B cell (primary cell): ENCODE data around the gene ATG4B. TPM values are rescaled to one million over a fixed set of nuclear protein-coding genes. Genes with fewer than 3 reads are reported as not detected.

Source experiments
- ATAC-seq: fragments of 200-7000 bp; cut with Tn5 transposase; one replicate; pipeline ENCODE4 v1.10.0; 2021; ENCODE audit warnings: low read depth, mild to moderate bottlenecking, moderate number of reproducible peaks, moderate library complexity
- CTCF ChIA-PET: fragments of 350-600 bp; sonication (Branson Sonifier 250); formaldehyde crosslinking; loops from one replicate; lab custom pipeline; 2021; ENCODE audit warnings: antibody characterized with exemption, inconsistent platforms; lab: Charles Lee
- POLR2A ChIA-PET: fragments of 350-600 bp; sonication (Branson Sonifier 250); formaldehyde crosslinking; loops from one replicate; lab custom pipeline; 2021; ENCODE audit warnings: antibody characterized with exemption; lab: Charles Lee
- DNase-seq: peaks from one replicate; pipeline ENCODE4 v3.0.0; 2013
- H2AFZ ChIP-seq: 2 replicates; pipeline ENCODE4 v1.6.1; 2012; ENCODE audit warnings: mild to moderate bottlenecking, low read depth, low read length; ENCODE audit not compliant: insufficient read depth, poor library complexity, severe bottlenecking
- H3K27ac ChIP-seq, 2 donors: 1 replicate in 1 of 2; 2 replicates in 1 of 2; pipeline ENCODE4 v1.5.1; 2012 to 2013; ENCODE audit warnings: low read length in 2 of 2, mild to moderate bottlenecking in 2 of 2, moderate library complexity in 1 of 2
- H3K27me3 ChIP-seq, 4 experiments: fragments of 200-600 bp in 1 of 4; sonication (generic) in 1 of 4; replicated peaks in 1 of 4; 1 replicate in 2 of 4; 2 replicates in 2 of 4; pipeline versions ENCODE4 v1.6.1 to v1.7.0; 2013 to 2016; ENCODE audit warnings: low read length in 3 of 4, mild to moderate bottlenecking in 2 of 4, mixed read lengths in 1 of 4, moderate library complexity in 1 of 4; ENCODE audit not compliant: insufficient read depth in 4 of 4, control insufficient read depth in 3 of 4; ENCODE audit errors: control extremely low read depth in 1 of 4
- H3K36me3 ChIP-seq, 2 experiments: replicated peaks in 1 of 2; 1 replicate in 1 of 2; 2 replicates in 1 of 2; pipeline versions ENCODE4 v1.6.1 to v1.7.1; 2013; ENCODE audit warnings: low read length in 1 of 2; ENCODE audit not compliant: insufficient read depth in 2 of 2, control insufficient read depth in 1 of 2; ENCODE audit errors: control extremely low read depth in 1 of 2, extremely low read depth in 1 of 2
- H3K4me1 ChIP-seq, 2 donors: fragments of 200-600 bp in 1 of 2; sonication (generic) in 1 of 2; 1 replicate in 1 of 2; 2 replicates in 1 of 2; pipeline versions ENCODE4 v1.5.1 to v1.6.1; 2013 to 2017; ENCODE audit warnings: low read length in 2 of 2; ENCODE audit not compliant: control insufficient read depth in 2 of 2, insufficient read depth in 2 of 2
- H3K4me2 ChIP-seq: replicated peaks from 2 replicates; pipeline ENCODE3; 2012; ENCODE audit warnings: mild to moderate bottlenecking, low read depth, low read length; ENCODE audit not compliant: poor library complexity, severe bottlenecking
- H3K4me3 ChIP-seq, 5 experiments: fragments of 200-600 bp in 1 of 5; sonication (generic) in 1 of 5; 1 replicate in 3 of 5; 2 replicates in 2 of 5; pipeline versions ENCODE4 v1.5.1 to v1.7.0; 2011 to 2016; ENCODE audit warnings: low read length in 4 of 5, mild to moderate bottlenecking in 4 of 5, low read depth in 2 of 5, control low read depth in 1 of 5, moderate library complexity in 1 of 5; ENCODE audit not compliant: insufficient read depth in 1 of 5; ENCODE audit errors: control extremely low read depth in 1 of 5, extremely low read depth in 1 of 5
- H3K79me2 ChIP-seq: fragments of 200-600 bp; sonication (generic); one replicate; pipeline ENCODE4 v1.6.0; 2016; ENCODE audit warnings: low read length; ENCODE audit not compliant: control insufficient read depth, insufficient read depth
- H3K9ac ChIP-seq: fragments of 200-600 bp; sonication (generic); 2 replicates; pipeline ENCODE4 v1.6.1; 2017; ENCODE audit warnings: mild to moderate bottlenecking, low read length, moderate library complexity
- H3K9me3 ChIP-seq, 3 donors: one replicate each; pipeline versions ENCODE4 v1.6.1 to v1.7.1; 2013; ENCODE audit warnings: low read length in 2 of 3; ENCODE audit not compliant: control insufficient read depth in 2 of 3, insufficient read depth in 1 of 3; ENCODE audit errors: control extremely low read depth in 1 of 3
- H4K20me1 ChIP-seq: 2 replicates; pipeline ENCODE4 v1.6.0; 2012; ENCODE audit warnings: mild to moderate bottlenecking, low read length; ENCODE audit not compliant: insufficient read depth, control insufficient read depth, poor library complexity, severe bottlenecking
- H3K27ac Mint-ChIP-seq: one replicate; pipeline ENCODE4 v1.8.0; 2021; ENCODE audit warnings: mixed read lengths
- H3K27me3 Mint-ChIP-seq: one replicate; pipeline ENCODE4 v1.8.0; 2021; ENCODE audit warnings: mixed read lengths
- H3K4me1 Mint-ChIP-seq: one replicate; pipeline ENCODE4 v1.8.0; 2021; ENCODE audit warnings: mixed read lengths
- H3K4me3 Mint-ChIP-seq: one replicate; pipeline ENCODE4 v1.8.0; 2021; ENCODE audit warnings: mixed read lengths
- H3K9me3 Mint-ChIP-seq: one replicate; pipeline ENCODE4 v1.8.0; 2022; ENCODE audit warnings: mixed read lengths; ENCODE audit not compliant: insufficient read depth
- CTCF ChIP-seq: fragments of 200-600 bp; IDR thresholded peaks from one replicate; pipeline ENCODE4 v1.8.0; 2022; ENCODE audit warnings: antibody characterized with exemption, mild to moderate bottlenecking
- EZH2 ChIP-seq: IDR thresholded peaks from 2 replicates; pipeline ENCODE4 v1.6.1; 2012; ENCODE audit warnings: borderline replicate concordance, low read depth, mild to moderate bottlenecking, moderate library complexity, low read length; ENCODE audit not compliant: insufficient read depth, poor library complexity, severe bottlenecking
- WGBS: methylation state at CpG from one replicate; pipeline ENCODE4 v1.1.5; 2013; ENCODE audit warnings: missing lambda C conversion rate; ENCODE audit not compliant: insufficient coverage; 5-methylcytosine and 5-hydroxymethylcytosine counted together
- intact Hi-C: fragments of 100-400 bp; cut with micrococcal nuclease; formaldehyde crosslinking; loops from one replicate; pipeline ENCODE4 v1.10.0; 2022
- polyA plus RNA-seq: library from polyadenylated mRNA; depleted of rRNA; stranded (reverse); fragments of >200 nt; gene quantifications from 2 replicates; pipeline ENCODE4 v1.2.3, GENCODE V29; 2012
- total RNA-seq, 2 donors: library from RNA; stranded (reverse); fragments of 120-200 nt in 1 of 2; gene quantifications; 1 replicate in 1 of 2; 2 replicates in 1 of 2; pipeline versions ENCODE4 v1.2.3 to v1.2.4, GENCODE V29; 2013 to 2022

Gene ATG4B
- total and polyA plus RNA-seq, 2 donors (not counting 1 experiment from before 2014, with no cell fraction given) = 130 TPM

- H3K4me1 Mint-ChIP-seq = no peaks in the 10 kb centered on the region
- POLR2A ChIA-PET = no interaction called here
- WGBS = 100% methylated on average over 7 of the region's 23 CpGs
Measured at GRCh38 chr2:241665731-241666440, 28.4 kb downstream of the ATG4B start.

More at GRCh38 chr2:241665731-241666440, 28.4 kb downstream of the ATG4B start:
- ATAC-seq (no peak), DNase-seq (no peak)
- Histone ChIP-seq H3K4me1 (no peaks in the 10 kb centered on the region), H3K9ac (no peak overlapping the region), H4K20me1 (no peaks in the 10 kb centered on the region), H3K27me3 (no peaks in the 10 kb centered on the region), H3K27ac (no peak overlapping the region), H3K79me2 (no peaks in the 10 kb centered on the region), H2AFZ (no peak overlapping the region), H3K4me3 (no peak overlapping the region), H3K9me3 (no peaks in the 10 kb centered on the region), H3K4me2 (no peak overlapping the region), H3K36me3 (peaks cover 0 to 34% of the 10 kb centered on the region in 2 experiments)
- intact Hi-C loops = no loop called here
- no peak overlapping the region for H3K4me3 Mint-ChIP-seq
- TF ChIP-seq EZH2 (no peak), CTCF (no peak)
- H3K9me3 Mint-ChIP-seq = no peaks in the 10 kb centered on the region
- CTCF ChIA-PET = interaction anchor here (0.5 kb wide), 1 partner anchor 65 kb away, joined by 3 read pairs; no protein-coding TSS in a partner anchor
- H3K27me3 Mint-ChIP-seq = no peaks in the 10 kb centered on the region
- H3K27ac Mint-ChIP-seq = no peak overlapping the region
